B cell (primary cell): Measurements from ENCODE around the gene CACNA1F.

Experiments used
- EZH2 ChIP-seq: IDR thresholded peaks from 2 replicates; pipeline ENCODE4 v1.6.1; 2012; ENCODE audit warnings: borderline replicate concordance, low read depth, mild to moderate bottlenecking, moderate library complexity, low read length; ENCODE audit not compliant: insufficient read depth, poor library complexity, severe bottlenecking
- TF ChIP-seq, protein P1 (sequence below): fragments of 200-600 bp; IDR thresholded peaks from one replicate; pipeline ENCODE4 v1.8.0; 2022; ENCODE audit warnings: antibody characterized with exemption, mild to moderate bottlenecking

DNA sequence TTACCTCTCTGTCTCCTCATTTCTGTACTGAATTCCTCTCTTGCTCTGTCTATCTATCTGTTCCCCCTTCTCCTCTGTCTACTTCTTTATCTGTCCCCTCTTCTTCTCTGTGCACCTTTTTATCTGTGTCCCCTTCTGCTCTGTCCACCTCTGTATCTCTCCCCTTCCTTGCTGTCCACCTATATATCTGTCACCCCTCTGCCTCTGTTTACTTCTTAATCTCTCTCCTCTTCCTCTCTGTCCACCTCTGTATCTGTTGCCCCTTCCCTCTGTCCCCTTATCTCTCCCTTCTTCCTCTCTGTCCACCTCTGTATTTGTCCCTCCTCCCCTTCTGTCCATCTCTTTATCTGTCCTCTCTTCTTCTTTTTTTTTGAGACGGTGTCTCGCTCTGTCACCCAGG, 11.1 kb upstream of the CACNA1F start:
- TF ChIP-seq EZH2: no peak
- TF ChIP-seq, protein P1, sequence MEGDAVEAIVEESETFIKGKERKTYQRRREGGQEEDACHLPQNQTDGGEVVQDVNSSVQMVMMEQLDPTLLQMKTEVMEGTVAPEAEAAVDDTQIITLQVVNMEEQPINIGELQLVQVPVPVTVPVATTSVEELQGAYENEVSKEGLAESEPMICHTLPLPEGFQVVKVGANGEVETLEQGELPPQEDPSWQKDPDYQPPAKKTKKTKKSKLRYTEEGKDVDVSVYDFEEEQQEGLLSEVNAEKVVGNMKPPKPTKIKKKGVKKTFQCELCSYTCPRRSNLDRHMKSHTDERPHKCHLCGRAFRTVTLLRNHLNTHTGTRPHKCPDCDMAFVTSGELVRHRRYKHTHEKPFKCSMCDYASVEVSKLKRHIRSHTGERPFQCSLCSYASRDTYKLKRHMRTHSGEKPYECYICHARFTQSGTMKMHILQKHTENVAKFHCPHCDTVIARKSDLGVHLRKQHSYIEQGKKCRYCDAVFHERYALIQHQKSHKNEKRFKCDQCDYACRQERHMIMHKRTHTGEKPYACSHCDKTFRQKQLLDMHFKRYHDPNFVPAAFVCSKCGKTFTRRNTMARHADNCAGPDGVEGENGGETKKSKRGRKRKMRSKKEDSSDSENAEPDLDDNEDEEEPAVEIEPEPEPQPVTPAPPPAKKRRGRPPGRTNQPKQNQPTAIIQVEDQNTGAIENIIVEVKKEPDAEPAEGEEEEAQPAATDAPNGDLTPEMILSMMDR: no peak
